D721Med (cell line): Measurements from ENCODE around the gene RBM38.

ENCODE experiments used
- DNase-seq: peaks from one replicate; pipeline ENCODE4 v3.0.0; 2011; ENCODE audit warnings: low spot score; ENCODE audit not compliant: insufficient read length
- FAIRE-seq: peaks from 2 replicates; lab custom pipeline; 2011; peaks lifted over from hg19 to GRCh38; lab: Jason Lieb, UNC
- CTCF ChIP-seq: IDR thresholded peaks from 2 replicates; pipeline ENCODE4 v1.5.1; 2012; ENCODE audit warnings: mild to moderate bottlenecking, control low read depth; ENCODE audit not compliant: insufficient read depth; ENCODE audit errors: missing control alignments

Gene RBM38

DNA sequence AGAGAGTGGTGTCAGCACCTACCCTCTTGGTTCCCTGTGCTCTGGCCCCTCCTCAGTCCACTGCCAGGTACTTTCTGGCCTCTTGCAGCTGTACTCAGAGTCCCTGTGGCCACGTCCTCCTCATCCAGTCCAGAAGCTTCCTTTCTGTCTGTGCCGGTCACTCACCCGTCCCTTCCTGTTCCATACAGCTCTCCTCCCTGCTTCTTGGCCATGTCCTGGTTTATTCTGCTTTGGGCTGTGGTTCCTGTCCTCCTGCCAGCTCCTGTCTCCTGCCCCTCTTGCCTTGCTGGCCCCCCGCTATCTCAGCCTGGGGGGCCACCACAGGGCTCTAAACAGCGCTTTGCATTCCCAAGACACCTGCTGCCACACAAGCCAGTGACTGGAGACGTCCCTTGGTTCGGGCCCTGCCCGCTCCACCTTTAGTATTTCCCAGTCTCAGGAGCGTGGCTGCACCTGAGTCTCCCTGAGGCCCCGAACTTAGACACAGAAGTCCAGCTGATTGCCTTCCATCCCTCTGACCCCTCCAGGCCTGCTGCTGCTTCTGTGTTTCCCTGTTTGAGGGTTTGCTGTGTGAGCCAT is 15.5 kb upstream of the RBM38 start:
- TF ChIP-seq CTCF, result no peak
- DNase-seq (no peak), FAIRE-seq (no peak)

- TF ChIP-seq CTCF, result no peak
- no peak for DNase-seq
- no peak for FAIRE-seq
Observed at GRCh38 chr20:57377350-57377749, 13.8 kb upstream of the RBM38 start.

- DNase-seq (no peak), FAIRE-seq (no peak)
- TF ChIP-seq CTCF, result no peak
Observed at GRCh38 chr20:57378107-57378506, 13.1 kb upstream of the RBM38 start.

GRCh38 chr20:57378646-57379262 is 12.4 kb upstream of the RBM38 start:
- DNase-seq, result no peak
- FAIRE-seq, result no peak
- TF ChIP-seq CTCF, result no peak

- TF ChIP-seq CTCF, result no peak
- DNase-seq, result no peak
- FAIRE-seq, result no peak
Observed at GRCh38 chr20:57379263-57379647, 11.9 kb upstream of the RBM38 start.

DNA sequence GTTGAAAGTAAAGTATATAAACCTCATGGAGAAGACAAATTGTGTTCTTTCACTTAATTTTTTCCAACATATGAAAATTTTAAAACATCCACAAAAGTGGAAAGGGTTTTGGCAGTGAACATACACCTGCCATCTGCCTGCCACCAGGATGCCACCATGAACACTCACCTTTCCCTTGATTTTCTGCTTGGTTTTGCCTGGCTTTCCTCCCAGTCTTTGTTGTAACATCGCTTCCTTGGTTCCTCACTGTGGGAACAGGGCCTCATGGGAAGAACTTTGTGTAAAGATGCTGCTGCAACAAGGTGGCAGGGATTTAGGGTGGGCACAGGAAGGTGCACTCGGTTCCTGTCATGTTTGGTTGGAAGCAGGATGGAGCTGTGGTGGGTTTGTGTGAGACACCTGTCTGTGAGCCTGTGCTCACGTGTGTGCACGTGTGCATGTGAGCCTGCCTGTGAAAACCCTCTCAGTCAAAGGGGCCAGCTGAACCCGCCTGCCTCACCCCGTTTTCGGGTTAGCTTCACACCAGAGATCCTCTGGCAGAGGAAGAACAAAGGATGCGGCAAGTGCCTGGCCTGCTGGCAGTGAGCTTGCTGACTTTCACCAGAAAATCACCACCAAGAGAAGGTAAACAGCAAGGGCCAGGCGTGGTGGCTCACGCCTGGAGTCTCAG is 11.0 kb upstream of the RBM38 start:
- no peak for DNase-seq
- FAIRE-seq, result no peak

More for the DNA sequence above, 11.0 kb upstream of the RBM38 start:
- no peak for TF ChIP-seq CTCF
